B cell (primary cell): ENCODE results near the gene ZNF335. TPM values are rescaled to one million over a fixed set of nuclear protein-coding genes. Genes with fewer than 3 reads are reported as not detected.

Source experiments
- ATAC-seq: fragments of 200-7000 bp; cut with Tn5 transposase; one replicate; pipeline ENCODE4 v1.10.0; 2021; ENCODE audit warnings: low read depth, mild to moderate bottlenecking, moderate number of reproducible peaks, moderate library complexity
- CTCF ChIA-PET: fragments of 350-600 bp; sonication (Branson Sonifier 250); formaldehyde crosslinking; loops from one replicate; lab custom pipeline; 2021; ENCODE audit warnings: antibody characterized with exemption, inconsistent platforms; lab: Charles Lee
- POLR2A ChIA-PET: fragments of 350-600 bp; sonication (Branson Sonifier 250); formaldehyde crosslinking; loops from one replicate; lab custom pipeline; 2021; ENCODE audit warnings: antibody characterized with exemption; lab: Charles Lee
- DNase-seq: peaks from one replicate; pipeline ENCODE4 v3.0.0; 2013
- H2AFZ ChIP-seq: 2 replicates; pipeline ENCODE4 v1.6.1; 2012; ENCODE audit warnings: mild to moderate bottlenecking, low read depth, low read length; ENCODE audit not compliant: insufficient read depth, poor library complexity, severe bottlenecking
- H3K27ac ChIP-seq, 2 donors: 1 replicate in 1 of 2; 2 replicates in 1 of 2; pipeline ENCODE4 v1.5.1; 2012 to 2013; ENCODE audit warnings: low read length in 2 of 2, mild to moderate bottlenecking in 2 of 2, moderate library complexity in 1 of 2
- H3K27me3 ChIP-seq, 4 experiments: fragments of 200-600 bp in 1 of 4; sonication (generic) in 1 of 4; replicated peaks in 1 of 4; 1 replicate in 2 of 4; 2 replicates in 2 of 4; pipeline versions ENCODE4 v1.6.1 to v1.7.0; 2013 to 2016; ENCODE audit warnings: low read length in 3 of 4, mild to moderate bottlenecking in 2 of 4, mixed read lengths in 1 of 4, moderate library complexity in 1 of 4; ENCODE audit not compliant: insufficient read depth in 4 of 4, control insufficient read depth in 3 of 4; ENCODE audit errors: control extremely low read depth in 1 of 4
- H3K36me3 ChIP-seq, 2 experiments: replicated peaks in 1 of 2; 1 replicate in 1 of 2; 2 replicates in 1 of 2; pipeline versions ENCODE4 v1.6.1 to v1.7.1; 2013; ENCODE audit warnings: low read length in 1 of 2; ENCODE audit not compliant: insufficient read depth in 2 of 2, control insufficient read depth in 1 of 2; ENCODE audit errors: control extremely low read depth in 1 of 2, extremely low read depth in 1 of 2
- H3K4me1 ChIP-seq, 2 donors: fragments of 200-600 bp in 1 of 2; sonication (generic) in 1 of 2; 1 replicate in 1 of 2; 2 replicates in 1 of 2; pipeline versions ENCODE4 v1.5.1 to v1.6.1; 2013 to 2017; ENCODE audit warnings: low read length in 2 of 2; ENCODE audit not compliant: control insufficient read depth in 2 of 2, insufficient read depth in 2 of 2
- H3K4me2 ChIP-seq: replicated peaks from 2 replicates; pipeline ENCODE3; 2012; ENCODE audit warnings: mild to moderate bottlenecking, low read depth, low read length; ENCODE audit not compliant: poor library complexity, severe bottlenecking
- H3K4me3 ChIP-seq, 5 experiments: fragments of 200-600 bp in 1 of 5; sonication (generic) in 1 of 5; 1 replicate in 3 of 5; 2 replicates in 2 of 5; pipeline versions ENCODE4 v1.5.1 to v1.7.0; 2011 to 2016; ENCODE audit warnings: low read length in 4 of 5, mild to moderate bottlenecking in 4 of 5, low read depth in 2 of 5, control low read depth in 1 of 5, moderate library complexity in 1 of 5; ENCODE audit not compliant: insufficient read depth in 1 of 5; ENCODE audit errors: control extremely low read depth in 1 of 5, extremely low read depth in 1 of 5
- H3K79me2 ChIP-seq: fragments of 200-600 bp; sonication (generic); one replicate; pipeline ENCODE4 v1.6.0; 2016; ENCODE audit warnings: low read length; ENCODE audit not compliant: control insufficient read depth, insufficient read depth
- H3K9ac ChIP-seq: fragments of 200-600 bp; sonication (generic); 2 replicates; pipeline ENCODE4 v1.6.1; 2017; ENCODE audit warnings: mild to moderate bottlenecking, low read length, moderate library complexity
- H3K9me3 ChIP-seq, 3 donors: one replicate each; pipeline versions ENCODE4 v1.6.1 to v1.7.1; 2013; ENCODE audit warnings: low read length in 2 of 3; ENCODE audit not compliant: control insufficient read depth in 2 of 3, insufficient read depth in 1 of 3; ENCODE audit errors: control extremely low read depth in 1 of 3
- H4K20me1 ChIP-seq: 2 replicates; pipeline ENCODE4 v1.6.0; 2012; ENCODE audit warnings: mild to moderate bottlenecking, low read length; ENCODE audit not compliant: insufficient read depth, control insufficient read depth, poor library complexity, severe bottlenecking
- H3K27ac Mint-ChIP-seq: one replicate; pipeline ENCODE4 v1.8.0; 2021; ENCODE audit warnings: mixed read lengths
- H3K27me3 Mint-ChIP-seq: one replicate; pipeline ENCODE4 v1.8.0; 2021; ENCODE audit warnings: mixed read lengths
- H3K4me1 Mint-ChIP-seq: one replicate; pipeline ENCODE4 v1.8.0; 2021; ENCODE audit warnings: mixed read lengths
- H3K4me3 Mint-ChIP-seq: one replicate; pipeline ENCODE4 v1.8.0; 2021; ENCODE audit warnings: mixed read lengths
- H3K9me3 Mint-ChIP-seq: one replicate; pipeline ENCODE4 v1.8.0; 2022; ENCODE audit warnings: mixed read lengths; ENCODE audit not compliant: insufficient read depth
- EZH2 ChIP-seq: IDR thresholded peaks from 2 replicates; pipeline ENCODE4 v1.6.1; 2012; ENCODE audit warnings: borderline replicate concordance, low read depth, mild to moderate bottlenecking, moderate library complexity, low read length; ENCODE audit not compliant: insufficient read depth, poor library complexity, severe bottlenecking
- WGBS: methylation state at CpG from one replicate; pipeline ENCODE4 v1.1.5; 2013; ENCODE audit warnings: missing lambda C conversion rate; ENCODE audit not compliant: insufficient coverage; 5-methylcytosine and 5-hydroxymethylcytosine counted together
- intact Hi-C: fragments of 100-400 bp; cut with micrococcal nuclease; formaldehyde crosslinking; loops from one replicate; pipeline ENCODE4 v1.10.0; 2022
- polyA plus RNA-seq: library from polyadenylated mRNA; depleted of rRNA; stranded (reverse); fragments of >200 nt; gene quantifications from 2 replicates; pipeline ENCODE4 v1.2.3, GENCODE V29; 2012
- total RNA-seq, 2 donors: library from RNA; stranded (reverse); fragments of 120-200 nt in 1 of 2; gene quantifications; 1 replicate in 1 of 2; 2 replicates in 1 of 2; pipeline versions ENCODE4 v1.2.3 to v1.2.4, GENCODE V29; 2013 to 2022
- TF ChIP-seq, protein P1 (sequence below): fragments of 200-600 bp; IDR thresholded peaks from one replicate; pipeline ENCODE4 v1.8.0; 2022; ENCODE audit warnings: antibody characterized with exemption, mild to moderate bottlenecking

The ZNF335 gene
- total and polyA plus RNA-seq, 2 donors (not counting 1 experiment from before 2014, with no cell fraction given), result 62.3 to 62.7 TPM

DNA sequence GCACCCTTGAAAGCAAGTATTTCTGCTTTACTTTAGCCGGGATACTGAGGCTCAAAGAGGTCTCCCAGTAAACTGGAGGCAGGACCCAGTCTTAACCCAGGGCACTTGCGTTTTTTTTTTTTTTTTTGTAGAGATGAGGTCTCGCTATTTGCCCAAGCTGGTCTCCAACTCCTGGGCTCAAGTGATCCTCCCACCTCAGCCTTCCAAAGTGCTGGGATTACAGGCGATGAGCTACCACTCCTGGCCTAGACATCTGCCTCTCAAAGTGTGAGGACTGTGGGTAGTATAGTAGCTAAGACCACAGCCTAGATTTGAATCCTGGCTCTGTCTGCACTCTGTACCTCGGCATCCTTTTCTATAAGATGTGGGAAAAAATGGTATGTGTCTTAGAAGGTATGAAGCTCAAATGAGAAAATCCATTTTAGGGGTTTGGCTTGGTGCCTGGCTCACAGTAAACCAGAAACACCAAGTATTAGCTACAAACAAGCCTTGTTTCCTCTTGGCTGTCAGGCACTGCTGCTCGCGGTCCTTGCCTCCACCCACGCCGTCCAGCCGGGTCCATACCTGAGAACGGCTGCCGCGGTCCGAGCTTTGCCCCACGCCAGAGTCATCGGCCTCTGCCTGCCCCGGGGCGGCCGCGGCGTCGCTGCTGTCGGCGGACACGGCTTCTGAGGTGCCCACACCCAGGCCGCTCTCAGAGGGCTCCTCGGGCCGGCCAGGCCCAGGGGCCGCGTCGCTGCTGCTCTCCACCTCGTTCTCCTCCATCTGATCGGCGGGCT, 1.2 kb downstream of the ZNF335 start:
- peaks cover 0 to 36% of the 10 kb centered on the region in 2 experiments for H3K36me3 ChIP-seq
- 22% methylated on average over 30 of the region's 34 CpGs for WGBS
- H3K79me2 ChIP-seq, result peaks cover 39% of the 10 kb centered on the region
- peak overlapping the region; percentile 82 for H3K4me2 ChIP-seq
- peak overlapping the region; percentile 99 to 100 for H3K27ac ChIP-seq
- peaks cover 23 to 27% of the 10 kb centered on the region in 2 donors for H3K4me1 ChIP-seq
- no peaks in the 10 kb centered on the region for H3K27me3 ChIP-seq
- H3K9me3 ChIP-seq, result no peaks in the 10 kb centered on the region
- H3K27ac Mint-ChIP-seq, result peak overlapping the region; percentile 100
- H3K4me3 ChIP-seq, result peak overlapping the region in 4 of 5 experiments; percentile 89 to 99 (median 93)
- peak overlapping the region; percentile 93 for H3K4me3 Mint-ChIP-seq
- ATAC-seq (no peak), DNase-seq (peak; percentile 24)
- peak overlapping the region; percentile 100 for H3K9ac ChIP-seq
- peak overlapping the region; percentile 98 for H2AFZ ChIP-seq
- H4K20me1 ChIP-seq, result peaks cover 27% of the 10 kb centered on the region
- H3K4me1 Mint-ChIP-seq, result peaks cover 25% of the 10 kb centered on the region
- POLR2A ChIA-PET, result interaction anchor here (0.5 to 4.7 kb wide), 11 partner anchors 21 to 1390 kb away, joined by 3 to 62 read pairs (median 5); partner anchors contain the start of genes CTSA, NEURL2 and PCIF1
- intact Hi-C loops, result loop anchor here (1.0 to 5.0 kb wide), 5 partner anchors 42 to 609 kb away; partner anchors contain the start of genes ACOT8, DNTTIP1, SYS1 and WFDC3
- CTCF ChIA-PET, result interaction anchor here (0.9 to 6.4 kb wide), 28 partner anchors 9 to 468 kb away, joined by 3 to 59 read pairs (median 5); partner anchors contain the start of genes CTSA, NEURL2, PCIF1 and ZSWIM1
- TF ChIP-seq, protein P1, sequence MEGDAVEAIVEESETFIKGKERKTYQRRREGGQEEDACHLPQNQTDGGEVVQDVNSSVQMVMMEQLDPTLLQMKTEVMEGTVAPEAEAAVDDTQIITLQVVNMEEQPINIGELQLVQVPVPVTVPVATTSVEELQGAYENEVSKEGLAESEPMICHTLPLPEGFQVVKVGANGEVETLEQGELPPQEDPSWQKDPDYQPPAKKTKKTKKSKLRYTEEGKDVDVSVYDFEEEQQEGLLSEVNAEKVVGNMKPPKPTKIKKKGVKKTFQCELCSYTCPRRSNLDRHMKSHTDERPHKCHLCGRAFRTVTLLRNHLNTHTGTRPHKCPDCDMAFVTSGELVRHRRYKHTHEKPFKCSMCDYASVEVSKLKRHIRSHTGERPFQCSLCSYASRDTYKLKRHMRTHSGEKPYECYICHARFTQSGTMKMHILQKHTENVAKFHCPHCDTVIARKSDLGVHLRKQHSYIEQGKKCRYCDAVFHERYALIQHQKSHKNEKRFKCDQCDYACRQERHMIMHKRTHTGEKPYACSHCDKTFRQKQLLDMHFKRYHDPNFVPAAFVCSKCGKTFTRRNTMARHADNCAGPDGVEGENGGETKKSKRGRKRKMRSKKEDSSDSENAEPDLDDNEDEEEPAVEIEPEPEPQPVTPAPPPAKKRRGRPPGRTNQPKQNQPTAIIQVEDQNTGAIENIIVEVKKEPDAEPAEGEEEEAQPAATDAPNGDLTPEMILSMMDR, result no peak
- TF ChIP-seq EZH2, result no peak
- H3K27me3 Mint-ChIP-seq, result no peaks in the 10 kb centered on the region
- H3K9me3 Mint-ChIP-seq, result no peaks in the 10 kb centered on the region
